GM12878 (cell line): ENCODE measurements around the gene MYBL2.

Source experiments
- ATF7 ChIP-seq: fragments of 450-650 bp; IDR thresholded peaks from 2 replicates; pipeline ENCODE4 v1.6.1; 2016; ENCODE audit warnings: low read depth, mild to moderate bottlenecking
- SMC3 ChIP-seq: IDR thresholded peaks from 2 replicates; pipeline ENCODE4 v1.6.1; 2011; ENCODE audit warnings: low read length, improper control_type of control experiment, borderline replicate concordance
- SPI1 ChIP-seq: IDR thresholded peaks from 2 replicates; pipeline ENCODE4 v1.6.1; 2011; ENCODE audit warnings: low read depth, mild to moderate bottlenecking, low read length, moderate library complexity, borderline replicate concordance; ENCODE audit not compliant: insufficient read depth
- TAF1 ChIP-seq: IDR thresholded peaks from 2 replicates; pipeline ENCODE4 v1.6.1; 2011; ENCODE audit warnings: mild to moderate bottlenecking, low read depth, low read length, borderline replicate concordance
- TBL1XR1 ChIP-seq: IDR thresholded peaks from 2 replicates; pipeline ENCODE4 v1.6.1; 2012; ENCODE audit warnings: low read depth, low read length, improper control_type of control experiment
- TF ChIP-seq, protein P1 (sequence below): IDR thresholded peaks from 2 replicates; pipeline ENCODE4 v1.6.1; 2012; ENCODE audit warnings: low read length, inconsistent platforms
- TF ChIP-seq, protein P2 (sequence below): fragments of 450-650 bp; IDR thresholded peaks from 2 replicates; pipeline ENCODE4 v1.6.1; 2017; ENCODE audit warnings: mild to moderate bottlenecking, moderate library complexity
- TF ChIP-seq, protein P3 (sequence below): fragments of 150-350 bp; IDR thresholded peaks from 2 replicates; pipeline ENCODE4 v1.6.1; 2016; ENCODE audit warnings: low read depth, low read length

DNA sequence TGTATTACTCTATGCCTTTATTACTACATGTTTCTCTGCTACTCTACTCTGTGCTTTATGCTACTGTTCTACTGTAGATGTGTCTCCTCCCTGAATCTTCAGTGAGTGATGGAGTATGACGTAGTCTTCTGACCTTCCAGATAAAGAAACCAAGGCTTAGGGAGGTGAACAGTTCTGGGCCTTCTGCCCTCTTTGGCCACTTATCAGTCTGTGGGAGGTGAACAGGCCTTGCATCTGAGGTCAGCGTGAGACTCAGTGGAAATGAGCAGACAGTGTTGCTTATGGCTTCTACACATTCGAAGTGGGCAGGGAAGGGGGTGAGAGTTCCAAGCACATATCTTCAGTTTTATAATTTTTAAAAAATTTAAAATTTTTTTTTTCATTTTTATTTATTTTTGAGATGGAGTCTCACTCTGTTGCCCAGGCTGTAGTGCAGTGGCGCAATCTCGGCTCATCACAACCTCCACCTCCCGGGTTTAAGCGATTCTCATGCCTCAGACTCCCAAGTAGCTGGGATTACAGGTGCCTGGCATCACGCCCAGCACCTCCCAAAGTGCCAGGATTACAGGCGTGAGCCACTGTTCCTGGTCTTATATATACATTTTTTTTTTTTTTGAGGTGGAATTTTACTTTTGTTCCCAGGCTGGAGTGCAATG lies 24.2 kb downstream of the MYBL2 start:
- TF ChIP-seq, protein P1, sequence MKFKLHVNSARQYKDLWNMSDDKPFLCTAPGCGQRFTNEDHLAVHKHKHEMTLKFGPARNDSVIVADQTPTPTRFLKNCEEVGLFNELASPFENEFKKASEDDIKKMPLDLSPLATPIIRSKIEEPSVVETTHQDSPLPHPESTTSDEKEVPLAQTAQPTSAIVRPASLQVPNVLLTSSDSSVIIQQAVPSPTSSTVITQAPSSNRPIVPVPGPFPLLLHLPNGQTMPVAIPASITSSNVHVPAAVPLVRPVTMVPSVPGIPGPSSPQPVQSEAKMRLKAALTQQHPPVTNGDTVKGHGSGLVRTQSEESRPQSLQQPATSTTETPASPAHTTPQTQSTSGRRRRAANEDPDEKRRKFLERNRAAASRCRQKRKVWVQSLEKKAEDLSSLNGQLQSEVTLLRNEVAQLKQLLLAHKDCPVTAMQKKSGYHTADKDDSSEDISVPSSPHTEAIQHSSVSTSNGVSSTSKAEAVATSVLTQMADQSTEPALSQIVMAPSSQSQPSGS: no peak
- no peak for TF ChIP-seq TBL1XR1
- no peak for TF ChIP-seq SPI1
- no peak for TF ChIP-seq ATF7
- TF ChIP-seq, protein P2, sequence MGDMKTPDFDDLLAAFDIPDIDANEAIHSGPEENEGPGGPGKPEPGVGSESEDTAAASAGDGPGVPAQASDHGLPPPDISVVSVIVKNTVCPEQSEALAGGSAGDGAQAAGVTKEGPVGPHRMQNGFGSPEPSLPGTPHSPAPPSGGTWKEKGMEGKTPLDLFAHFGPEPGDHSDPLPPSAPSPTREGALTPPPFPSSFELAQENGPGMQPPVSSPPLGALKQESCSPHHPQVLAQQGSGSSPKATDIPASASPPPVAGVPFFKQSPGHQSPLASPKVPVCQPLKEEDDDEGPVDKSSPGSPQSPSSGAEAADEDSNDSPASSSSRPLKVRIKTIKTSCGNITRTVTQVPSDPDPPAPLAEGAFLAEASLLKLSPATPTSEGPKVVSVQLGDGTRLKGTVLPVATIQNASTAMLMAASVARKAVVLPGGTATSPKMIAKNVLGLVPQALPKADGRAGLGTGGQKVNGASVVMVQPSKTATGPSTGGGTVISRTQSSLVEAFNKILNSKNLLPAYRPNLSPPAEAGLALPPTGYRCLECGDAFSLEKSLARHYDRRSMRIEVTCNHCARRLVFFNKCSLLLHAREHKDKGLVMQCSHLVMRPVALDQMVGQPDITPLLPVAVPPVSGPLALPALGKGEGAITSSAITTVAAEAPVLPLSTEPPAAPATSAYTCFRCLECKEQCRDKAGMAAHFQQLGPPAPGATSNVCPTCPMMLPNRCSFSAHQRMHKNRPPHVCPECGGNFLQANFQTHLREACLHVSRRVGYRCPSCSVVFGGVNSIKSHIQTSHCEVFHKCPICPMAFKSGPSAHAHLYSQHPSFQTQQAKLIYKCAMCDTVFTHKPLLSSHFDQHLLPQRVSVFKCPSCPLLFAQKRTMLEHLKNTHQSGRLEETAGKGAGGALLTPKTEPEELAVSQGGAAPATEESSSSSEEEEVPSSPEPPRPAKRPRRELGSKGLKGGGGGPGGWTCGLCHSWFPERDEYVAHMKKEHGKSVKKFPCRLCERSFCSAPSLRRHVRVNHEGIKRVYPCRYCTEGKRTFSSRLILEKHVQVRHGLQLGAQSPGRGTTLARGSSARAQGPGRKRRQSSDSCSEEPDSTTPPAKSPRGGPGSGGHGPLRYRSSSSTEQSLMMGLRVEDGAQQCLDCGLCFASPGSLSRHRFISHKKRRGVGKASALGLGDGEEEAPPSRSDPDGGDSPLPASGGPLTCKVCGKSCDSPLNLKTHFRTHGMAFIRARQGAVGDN: no peak
- TF ChIP-seq TAF1: no peak
- TF ChIP-seq SMC3: no peak
- TF ChIP-seq, protein P3, sequence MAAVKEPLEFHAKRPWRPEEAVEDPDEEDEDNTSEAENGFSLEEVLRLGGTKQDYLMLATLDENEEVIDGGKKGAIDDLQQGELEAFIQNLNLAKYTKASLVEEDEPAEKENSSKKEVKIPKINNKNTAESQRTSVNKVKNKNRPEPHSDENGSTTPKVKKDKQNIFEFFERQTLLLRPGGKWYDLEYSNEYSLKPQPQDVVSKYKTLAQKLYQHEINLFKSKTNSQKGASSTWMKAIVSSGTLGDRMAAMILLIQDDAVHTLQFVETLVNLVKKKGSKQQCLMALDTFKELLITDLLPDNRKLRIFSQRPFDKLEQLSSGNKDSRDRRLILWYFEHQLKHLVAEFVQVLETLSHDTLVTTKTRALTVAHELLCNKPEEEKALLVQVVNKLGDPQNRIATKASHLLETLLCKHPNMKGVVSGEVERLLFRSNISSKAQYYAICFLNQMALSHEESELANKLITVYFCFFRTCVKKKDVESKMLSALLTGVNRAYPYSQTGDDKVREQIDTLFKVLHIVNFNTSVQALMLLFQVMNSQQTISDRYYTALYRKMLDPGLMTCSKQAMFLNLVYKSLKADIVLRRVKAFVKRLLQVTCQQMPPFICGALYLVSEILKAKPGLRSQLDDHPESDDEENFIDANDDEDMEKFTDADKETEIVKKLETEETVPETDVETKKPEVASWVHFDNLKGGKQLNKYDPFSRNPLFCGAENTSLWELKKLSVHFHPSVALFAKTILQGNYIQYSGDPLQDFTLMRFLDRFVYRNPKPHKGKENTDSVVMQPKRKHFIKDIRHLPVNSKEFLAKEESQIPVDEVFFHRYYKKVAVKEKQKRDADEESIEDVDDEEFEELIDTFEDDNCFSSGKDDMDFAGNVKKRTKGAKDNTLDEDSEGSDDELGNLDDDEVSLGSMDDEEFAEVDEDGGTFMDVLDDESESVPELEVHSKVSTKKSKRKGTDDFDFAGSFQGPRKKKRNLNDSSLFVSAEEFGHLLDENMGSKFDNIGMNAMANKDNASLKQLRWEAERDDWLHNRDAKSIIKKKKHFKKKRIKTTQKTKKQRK: no peak
